Adrenal gland (tissue), 12 donors: ENCODE data around the gene AGBL4. TPM values are rescaled to one million over a fixed set of nuclear protein-coding genes. Genes with fewer than 3 reads are reported as not detected.

Source experiments
- DNase-seq, 7 donors: peaks; one replicate each; pipeline ENCODE4 v3.0.0-alpha.2; 2019 to 2020
- H3K27ac ChIP-seq, 5 donors: fragments of 200-600 bp; sonication (generic) in 4 of 5; 1 replicate in 3 of 5; 2 replicates in 2 of 5; pipeline versions ENCODE4 v1.5.1 to v1.8.0; 2016 to 2020; ENCODE audit warnings: mild to moderate bottlenecking in 1 of 5
- H3K27me3 ChIP-seq: fragments of 200-600 bp; 2 replicates; pipeline ENCODE4 v1.8.0; 2021
- H3K36me3 ChIP-seq, 2 donors: fragments of 200-600 bp; replicated peaks in 1 of 2; 1 replicate in 1 of 2; 2 replicates in 1 of 2; pipeline versions ENCODE4 v1.5.1 to v1.8.0; 2018 to 2022
- H3K4me1 ChIP-seq, 2 donors: fragments of 200-600 bp; replicated peaks in 1 of 2; 1 replicate in 1 of 2; 2 replicates in 1 of 2; pipeline versions ENCODE4 v1.5.1 to v1.8.0; 2018 to 2021
- H3K4me3 ChIP-seq, 4 donors: fragments of 200-600 bp; sonication (generic) in 3 of 4; one replicate each; pipeline ENCODE4 v1.5.1; 2016 to 2018
- H3K9me3 ChIP-seq, 3 donors: fragments of 200-600 bp; sonication (generic) in 1 of 3; replicated peaks in 1 of 3; 1 replicate in 2 of 3; 2 replicates in 1 of 3; pipeline versions ENCODE4 v1.5.1 to v1.8.0; 2016 to 2021
- CTCF ChIP-seq, 6 experiments: fragments of 450-650 bp in 4 of 6; fragments of 200-600 bp in 2 of 6; sonication (generic) in 1 of 6; IDR thresholded peaks; 1 replicate in 5 of 6; 2 replicates in 1 of 6; pipeline versions ENCODE4 v1.5.1 to v1.8.0; 2016 to 2021; ENCODE audit warnings: antibody characterized with exemption in 6 of 6, mild to moderate bottlenecking in 2 of 6, moderate library complexity in 1 of 6
- POLR2A ChIP-seq, 2 donors: fragments of 450-650 bp; IDR thresholded peaks; one replicate each; pipeline ENCODE4 v1.6.1; 2017; ENCODE audit warnings: antibody characterized with exemption in 2 of 2, mild to moderate bottlenecking in 2 of 2, moderate library complexity in 1 of 2
- WGBS, 4 donors: extraction: QIAGEN DNeasy Blood & Tissue Kit in 2 of 4; methylation state at CpG; one replicate each; pipeline versions ENCODE4 v1.1.5 to v1.1.7; 2013 to 2017; 5-methylcytosine and 5-hydroxymethylcytosine counted together
- intact Hi-C, 2 donors: fragments of 100-400 bp; cut with DNase I; formaldehyde crosslinking; loops; one replicate each; pipeline versions ENCODE4 v1.14.1 to v1.15.0; 2022 to 2023
- polyA plus RNA-seq, 3 donors: library from polyadenylated mRNA; stranded (reverse); fragments of 200-250 nt in 2 of 3; fragments of 350-450 nt in 1 of 3; fragmentation: Illumina TruSeq in 1 of 3; extraction: RNeasy Lipid Tissue Mini Kit (QIAGEN cat#74804) in 1 of 3; gene quantifications; one replicate each; pipeline ENCODE4 v1.2.3, GENCODE V29; 2013 to 2014
- total RNA-seq, 9 donors: library from RNA; depleted of rRNA in 4 of 9; stranded (reverse); fragments of >200 nt in 4 of 9; fragments of 120-200 nt in 1 of 9; fragmentation: NEBNext Ultra II Directional in 1 of 9; extraction: Animal tissue kit (Norgen Biotek cat#: 25700) in 1 of 9; gene quantifications; one replicate each; pipeline versions ENCODE4 v1.1.0 to v1.2.4, GENCODE V29; 2013 to 2023
- donor health status: healthy with polysubstance abuse.
- donor health status: Bipolar disorder and iron deficiency.
- donor health status: DM: yes; HTN: yes; CAD: no.
- donor health status: DM: no; HTN: no; CAD: no.
- donor health status: DM: no; HTN: no; CAD: no.
- donor health status: DM: yes; HTN: yes; CAD: no.

Gene AGBL4
- total and polyA plus RNA-seq, 12 donors = 0.10 to 1.9 (median 0.80) TPM; not detected in 2

- no peak overlapping the region for H3K4me3 ChIP-seq
- H3K36me3 ChIP-seq = no peaks in the 10 kb centered on the region
- no peaks in the 10 kb centered on the region for H3K9me3 ChIP-seq
- H3K27me3 ChIP-seq = no peaks in the 10 kb centered on the region
- peaks cover 15 to 22% of the 10 kb centered on the region in 2 donors for H3K4me1 ChIP-seq
- intact Hi-C loops = no loop called here
- DNase-seq = peak; percentile 33 to 86 (median 61)
- 34 to 50% (median 43%) methylated on average over 3 of the region's 3 CpGs for WGBS, 4 donors
- H3K27ac ChIP-seq = peak overlapping the region in 3 of 5 donors; percentile 13 to 76 (median 67)
- TF ChIP-seq POLR2A (IDR thresholded peaks at IDR 0.05) (no peak), CTCF (IDR thresholded peaks at IDR 0.05) (no peak)
Measured at GRCh38 chr1:48610628-48611542, 1412.9 kb downstream of the AGBL4 start.

GRCh38 chr1:48608882-48609281, 1414.9 kb downstream of the AGBL4 start:
- peaks cover 14 to 16% of the 10 kb centered on the region in 2 donors for H3K4me1 ChIP-seq
- H3K4me3 ChIP-seq = no peak overlapping the region
- H3K36me3 ChIP-seq = no peaks in the 10 kb centered on the region
- intact Hi-C loops = no loop called here
- 77 to 90% (median 83%) methylated on average over 4 of the region's 4 CpGs for WGBS, 4 donors
- H3K27me3 ChIP-seq = no peaks in the 10 kb centered on the region
- H3K9me3 ChIP-seq = no peaks in the 10 kb centered on the region
- TF ChIP-seq POLR2A (IDR thresholded peaks at IDR 0.05) (no peak), CTCF (IDR thresholded peaks at IDR 0.05) (no peak)
- no peak overlapping the region for H3K27ac ChIP-seq
- no peak for DNase-seq

GRCh38 chr1:48603222-48603621, 1420.5 kb downstream of the AGBL4 start:
- Histone ChIP-seq H3K36me3 (no peaks in the 10 kb centered on the region), H3K4me3 (no peak overlapping the region), H3K4me1 (peaks cover 0 to 9% of the 10 kb centered on the region in 2 donors), H3K9me3 (no peaks in the 10 kb centered on the region), H3K27ac (no peak overlapping the region), H3K27me3 (no peaks in the 10 kb centered on the region)
- intact Hi-C loops = no loop called here
- DNase-seq = no peak
- no peak for TF ChIP-seq CTCF (IDR thresholded peaks at IDR 0.05)
- no peak for TF ChIP-seq POLR2A (IDR thresholded peaks at IDR 0.05)
- WGBS, 4 donors = 74 to 88% (median 81%) methylated on average over 6 of the region's 6 CpGs

- peak overlapping the region in 2 of 5 donors; percentile 15 to 27 for H3K27ac ChIP-seq
- WGBS, 4 donors = 21 to 53% (median 48%) methylated on average over 4 of the region's 4 CpGs
- H3K4me1 ChIP-seq = peaks cover 0 to 9% of the 10 kb centered on the region in 2 donors
- H3K36me3 ChIP-seq = no peaks in the 10 kb centered on the region
- H3K4me3 ChIP-seq = no peak overlapping the region
- TF ChIP-seq CTCF (IDR thresholded peaks at IDR 0.05) = no peak
- TF ChIP-seq POLR2A (IDR thresholded peaks at IDR 0.05) = no peak
- H3K9me3 ChIP-seq = no peaks in the 10 kb centered on the region
- no peaks in the 10 kb centered on the region for H3K27me3 ChIP-seq
- intact Hi-C loops = no loop called here
- peak in 5 of 7 donors; percentile 29 to 63 (median 40) for DNase-seq
Measured at GRCh38 chr1:48602349-48602748, 1421.4 kb downstream of the AGBL4 start.
